ENCODE measurements around the gene EVC2.

The EVC2 gene

GRCh38 chr4:5720157-5720850, 11.9 kb upstream of the EVC2 start:
- H3K4me3 ChIP-seq (ENCODE audit: low read depth, low read length), result no peak overlapping the region
- no peak for TF ChIP-seq CTCF (IDR thresholded peaks at IDR 0.05; ENCODE audit: insufficient read depth, low read depth, low read length, missing control alignments)
- DNase-seq (ENCODE audit: low read depth), result no peak

- no peak for DNase-seq (ENCODE audit: low read depth)
- no peak for TF ChIP-seq CTCF (IDR thresholded peaks at IDR 0.05; ENCODE audit: insufficient read depth, low read depth, low read length, missing control alignments)
- H3K4me3 ChIP-seq (ENCODE audit: low read depth, low read length), result no peak overlapping the region
Observed at GRCh38 chr4:5719350-5720055, 11.1 kb upstream of the EVC2 start.

- DNase-seq (ENCODE audit: low read depth), result no peak
- TF ChIP-seq CTCF (IDR thresholded peaks at IDR 0.05; ENCODE audit: insufficient read depth, low read depth, low read length, missing control alignments), result no peak
- H3K4me3 ChIP-seq (ENCODE audit: low read depth, low read length), result no peak overlapping the region
Observed at GRCh38 chr4:5718411-5718810, 10.1 kb upstream of the EVC2 start.

- TF ChIP-seq CTCF (IDR thresholded peaks at IDR 0.05; ENCODE audit: insufficient read depth, low read depth, low read length, missing control alignments), result no peak
- no peak for DNase-seq (ENCODE audit: low read depth)
- no peak overlapping the region for H3K4me3 ChIP-seq (ENCODE audit: low read depth, low read length)
Observed at GRCh38 chr4:5717449-5718158, 9.2 kb upstream of the EVC2 start.

- TF ChIP-seq CTCF (IDR thresholded peaks at IDR 0.05; ENCODE audit: insufficient read depth, low read depth, low read length, missing control alignments), result no peak
- no peak for DNase-seq (ENCODE audit: low read depth)
- no peak overlapping the region for H3K4me3 ChIP-seq (ENCODE audit: low read depth, low read length)
Observed at GRCh38 chr4:5716391-5716790, 8.0 kb upstream of the EVC2 start.

GRCh38 chr4:5715357-5715756, 7.0 kb upstream of the EVC2 start:
- no peak for DNase-seq (ENCODE audit: low read depth)
- no peak for TF ChIP-seq CTCF (IDR thresholded peaks at IDR 0.05; ENCODE audit: insufficient read depth, low read depth, low read length, missing control alignments)
- no peak overlapping the region for H3K4me3 ChIP-seq (ENCODE audit: low read depth, low read length)
